B cell (primary cell): ENCODE data around the gene NKX3-2.

Experiments used
- EZH2 ChIP-seq: IDR thresholded peaks from 2 replicates; pipeline ENCODE4 v1.6.1; 2012; ENCODE audit warnings: borderline replicate concordance, low read depth, mild to moderate bottlenecking, moderate library complexity, low read length; ENCODE audit not compliant: insufficient read depth, poor library complexity, severe bottlenecking
- TF ChIP-seq, protein P1 (sequence below): fragments of 200-600 bp; IDR thresholded peaks from one replicate; pipeline ENCODE4 v1.8.0; 2022; ENCODE audit warnings: antibody characterized with exemption, mild to moderate bottlenecking

DNA sequence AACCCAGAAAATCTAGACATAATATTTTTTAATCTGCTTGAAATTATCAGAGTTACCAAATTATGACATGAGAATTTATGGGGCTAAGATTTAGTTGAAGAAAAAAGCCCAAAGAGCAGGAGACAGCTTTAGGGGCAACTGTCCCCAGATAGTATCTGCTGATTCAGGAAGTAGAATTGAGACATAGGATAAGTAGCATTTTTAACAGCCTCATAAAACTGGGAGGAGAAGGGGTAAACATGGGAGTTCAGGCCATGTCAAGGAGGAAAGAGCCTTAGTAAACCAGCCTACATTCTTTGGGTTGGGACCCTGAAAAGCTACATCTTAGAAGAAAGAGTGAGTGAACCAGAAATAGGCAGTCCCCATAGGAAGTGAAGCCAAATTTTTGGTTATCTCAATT is 50.5 kb downstream of the NKX3-2 start:
- TF ChIP-seq, protein P1, sequence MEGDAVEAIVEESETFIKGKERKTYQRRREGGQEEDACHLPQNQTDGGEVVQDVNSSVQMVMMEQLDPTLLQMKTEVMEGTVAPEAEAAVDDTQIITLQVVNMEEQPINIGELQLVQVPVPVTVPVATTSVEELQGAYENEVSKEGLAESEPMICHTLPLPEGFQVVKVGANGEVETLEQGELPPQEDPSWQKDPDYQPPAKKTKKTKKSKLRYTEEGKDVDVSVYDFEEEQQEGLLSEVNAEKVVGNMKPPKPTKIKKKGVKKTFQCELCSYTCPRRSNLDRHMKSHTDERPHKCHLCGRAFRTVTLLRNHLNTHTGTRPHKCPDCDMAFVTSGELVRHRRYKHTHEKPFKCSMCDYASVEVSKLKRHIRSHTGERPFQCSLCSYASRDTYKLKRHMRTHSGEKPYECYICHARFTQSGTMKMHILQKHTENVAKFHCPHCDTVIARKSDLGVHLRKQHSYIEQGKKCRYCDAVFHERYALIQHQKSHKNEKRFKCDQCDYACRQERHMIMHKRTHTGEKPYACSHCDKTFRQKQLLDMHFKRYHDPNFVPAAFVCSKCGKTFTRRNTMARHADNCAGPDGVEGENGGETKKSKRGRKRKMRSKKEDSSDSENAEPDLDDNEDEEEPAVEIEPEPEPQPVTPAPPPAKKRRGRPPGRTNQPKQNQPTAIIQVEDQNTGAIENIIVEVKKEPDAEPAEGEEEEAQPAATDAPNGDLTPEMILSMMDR = no peak
- no peak for TF ChIP-seq EZH2
